Measurements from ENCODE around the gene PCK1. TPM values are rescaled to one million over a fixed set of nuclear protein-coding genes. Genes with fewer than 3 reads are reported as not detected.

The PCK1 gene
- total RNA-seq, 1 donor from 2014 or later: not detected

Other genes starting within 250 kb of the PCK1 start
- gene SPO11, start 231.3 kb upstream of the PCK1 start, total RNA-seq: not detected in 2 replicates
- 17.2 and 22.6 TPM in 2 replicates for gene RAE1, start 209.9 kb upstream of the PCK1 start, total RNA-seq
- 13.9 and 16.7 TPM in 2 replicates for gene RBM38, start 169.7 kb upstream of the PCK1 start, total RNA-seq
- not detected in 2 replicates for gene CTCFL, start 36.0 kb upstream of the PCK1 start, total RNA-seq
- not detected in 2 replicates for gene ZBP1, start 59.3 kb downstream of the PCK1 start, total RNA-seq
- 0.51 and 1.1 TPM in 2 replicates for gene PMEPA1, start 148.9 kb downstream of the PCK1 start, total RNA-seq